CD14-positive monocyte (primary cell): ENCODE data around the gene SHISAL1. TPM values are rescaled to one million over a fixed set of nuclear protein-coding genes. Genes with fewer than 3 reads are reported as not detected.

Source experiments
- DNase-seq, 3 donors: peaks; one replicate each; pipeline ENCODE4 v3.0.0-alpha.2; 2011 to 2022
- H2AFZ ChIP-seq: 2 replicates; pipeline ENCODE4 v1.6.0; 2012; ENCODE audit warnings: mild to moderate bottlenecking, low read depth, low read length, inconsistent platforms; ENCODE audit not compliant: insufficient read depth, poor library complexity, severe bottlenecking
- H3K27ac ChIP-seq, 2 donors: 1 replicate in 1 of 2; 2 replicates in 1 of 2; pipeline ENCODE4 v1.5.1; 2012 to 2013; ENCODE audit warnings: low read length in 2 of 2, control low read depth in 1 of 2, inconsistent platforms in 1 of 2, low read depth in 1 of 2, mild to moderate bottlenecking in 1 of 2
- H3K27me3 ChIP-seq, 2 donors: one replicate each; pipeline versions ENCODE4 v1.6.0 to v1.6.1; 2011 to 2013; ENCODE audit warnings: low read length in 2 of 2; ENCODE audit not compliant: control insufficient read depth in 2 of 2, insufficient read depth in 2 of 2
- H3K36me3 ChIP-seq, 2 donors: replicated peaks in 1 of 2; 1 replicate in 1 of 2; 2 replicates in 1 of 2; pipeline versions ENCODE4 v1.5.1 to v1.6.1; 2012 to 2013; ENCODE audit warnings: low read length in 2 of 2, control low read depth in 1 of 2, inconsistent platforms in 1 of 2, mild to moderate bottlenecking in 1 of 2; ENCODE audit not compliant: insufficient read depth in 2 of 2, control insufficient read depth in 1 of 2
- H3K4me1 ChIP-seq, 2 donors: 1 replicate in 1 of 2; 2 replicates in 1 of 2; pipeline versions ENCODE4 v1.5.1 to v1.6.1; 2012 to 2013; ENCODE audit warnings: low read length in 2 of 2, control low read depth in 1 of 2, inconsistent platforms in 1 of 2, mild to moderate bottlenecking in 1 of 2, moderate library complexity in 1 of 2; ENCODE audit not compliant: insufficient read depth in 2 of 2, control insufficient read depth in 1 of 2
- H3K4me2 ChIP-seq: replicated peaks from 2 replicates; pipeline ENCODE3; 2012; ENCODE audit warnings: low read length, moderate library complexity, mild to moderate bottlenecking; ENCODE audit not compliant: poor library complexity, severe bottlenecking; ENCODE audit errors: extremely low read depth
- H3K4me3 ChIP-seq, 3 experiments: fragments of 200-600 bp in 1 of 3; sonication (generic) in 1 of 3; replicated peaks in 1 of 3; 1 replicate in 2 of 3; 2 replicates in 1 of 3; pipeline ENCODE4 v1.5.1; 2011 to 2013; ENCODE audit warnings: low read length in 3 of 3, mild to moderate bottlenecking in 3 of 3, control low read depth in 2 of 3, low read depth in 2 of 3, inconsistent platforms in 1 of 3, moderate library complexity in 1 of 3
- H3K79me2 ChIP-seq: 2 replicates; pipeline ENCODE4 v1.6.0; 2012; ENCODE audit warnings: mild to moderate bottlenecking, control low read depth, inconsistent platforms, low read length, moderate library complexity; ENCODE audit not compliant: insufficient read depth
- H3K9ac ChIP-seq: 2 replicates; pipeline ENCODE4 v1.6.0; 2017; ENCODE audit warnings: low read length, mild to moderate bottlenecking; ENCODE audit not compliant: insufficient read depth, poor library complexity, severe bottlenecking
- H3K9me3 ChIP-seq, 2 donors: replicated peaks in 1 of 2; 1 replicate in 1 of 2; 2 replicates in 1 of 2; pipeline versions ENCODE4 v1.5.1 to v1.6.1; 2012 to 2013; ENCODE audit warnings: low read length in 2 of 2, control low read depth in 1 of 2; ENCODE audit not compliant: control insufficient read depth in 1 of 2, insufficient read depth in 1 of 2
- H4K20me1 ChIP-seq: 2 replicates; pipeline ENCODE4 v1.6.0; 2012; ENCODE audit warnings: mild to moderate bottlenecking, low read length, control low read depth, moderate library complexity; ENCODE audit not compliant: insufficient read depth
- H3K27ac Mint-ChIP-seq, 7 donors: one replicate each; pipeline ENCODE4 v1.8.0; 2020; ENCODE audit warnings: mild to moderate bottlenecking in 7 of 7, mixed read lengths in 7 of 7, moderate library complexity in 6 of 7, inconsistent platforms in 2 of 7
- H3K27me3 Mint-ChIP-seq, 3 donors: one replicate each; pipeline ENCODE4 v1.8.0; 2021 to 2022; ENCODE audit warnings: low read depth in 3 of 3, mild to moderate bottlenecking in 3 of 3, mixed read lengths in 3 of 3, moderate library complexity in 3 of 3, inconsistent platforms in 1 of 3
- H3K36me3 Mint-ChIP-seq, 2 donors: one replicate each; pipeline ENCODE4 v1.8.0; 2020; ENCODE audit warnings: mixed read lengths in 2 of 2, inconsistent platforms in 1 of 2, mild to moderate bottlenecking in 1 of 2
- H3K4me1 Mint-ChIP-seq: one replicate; pipeline ENCODE4 v1.8.0; 2020; ENCODE audit warnings: mild to moderate bottlenecking, mixed read lengths
- H3K4me3 Mint-ChIP-seq, 2 donors: one replicate each; pipeline ENCODE4 v1.8.0; 2020; ENCODE audit warnings: mild to moderate bottlenecking in 2 of 2, mixed read lengths in 2 of 2, moderate library complexity in 1 of 2
- H3K9me3 Mint-ChIP-seq, 7 donors: one replicate each; pipeline ENCODE4 v1.8.0; 2020 to 2022; ENCODE audit warnings: mixed read lengths in 7 of 7, mild to moderate bottlenecking in 6 of 7, moderate library complexity in 6 of 7, inconsistent platforms in 2 of 7
- WGBS: methylation state at CpG from one replicate; pipeline ENCODE4 v1.1.5; 2013; ENCODE audit warnings: missing lambda C conversion rate; ENCODE audit not compliant: insufficient coverage; 5-methylcytosine and 5-hydroxymethylcytosine counted together
- intact Hi-C, 2 donors: fragments of 100-400 bp; cut with micrococcal nuclease; formaldehyde crosslinking; loops; one replicate each; pipeline versions ENCODE4 v1.15.0 to v1.15.1; 2023
- polyA plus RNA-seq, 3 donors: library from polyadenylated mRNA; depleted of rRNA in 1 of 3; unstranded in 2 of 3; stranded (reverse) in 1 of 3; fragments of 300-500 nt in 2 of 3; fragments of >200 nt in 1 of 3; fragmentation: Illumina TruSeq in 2 of 3; gene quantifications; 1 replicate in 2 of 3; 2 replicates in 1 of 3; pipeline ENCODE4 v1.2.3, GENCODE V29; 2012 to 2021
- TF ChIP-seq, protein P1 (sequence below): fragments of 200-600 bp; IDR thresholded peaks from one replicate; pipeline ENCODE4 v1.8.0; 2022; ENCODE audit warnings: antibody characterized with exemption, mild to moderate bottlenecking

Gene SHISAL1
- polyA plus RNA-seq, 3 donors = not detected

DNA sequence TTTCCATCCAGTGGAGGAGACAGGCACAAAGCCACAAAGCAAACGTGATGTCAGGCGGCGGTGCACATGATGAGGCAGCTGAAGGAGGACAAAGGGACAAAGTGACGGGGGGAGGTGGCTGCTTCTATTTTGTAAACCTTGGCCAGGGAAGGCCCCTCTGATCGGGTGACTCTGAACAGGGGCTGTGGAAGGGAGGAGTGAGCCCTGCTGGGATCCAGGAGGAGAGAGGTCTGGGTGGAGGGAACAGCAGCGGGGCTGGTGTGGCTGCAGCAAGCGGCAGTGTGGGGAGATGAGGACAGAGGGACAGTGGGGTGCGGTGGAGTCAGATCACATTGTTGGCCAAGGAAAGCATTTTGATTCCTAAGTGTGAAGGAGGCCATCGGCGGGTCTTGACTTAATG, 36.7 kb downstream of the SHISAL1 start:
- no peak for DNase-seq
- Mint-ChIP-seq H3K4me3 (no peak overlapping the region), H3K27me3 (peaks cover 10 to 20% (median 14%) of the 10 kb centered on the region in 3 donors), H3K36me3 (no peaks in the 10 kb centered on the region), H3K4me1 (no peaks in the 10 kb centered on the region), H3K9me3 (no peaks in the 10 kb centered on the region), H3K27ac (no peak overlapping the region)
- no peaks in the 10 kb centered on the region for H3K9me3 ChIP-seq
- intact Hi-C loops = no loop called here
- H3K9ac ChIP-seq = no peak overlapping the region
- H3K27me3 ChIP-seq = no peaks in the 10 kb centered on the region
- H3K4me3 ChIP-seq = no peak overlapping the region
- no peaks in the 10 kb centered on the region for H3K79me2 ChIP-seq
- no peaks in the 10 kb centered on the region for H3K4me1 ChIP-seq
- TF ChIP-seq, protein P1, sequence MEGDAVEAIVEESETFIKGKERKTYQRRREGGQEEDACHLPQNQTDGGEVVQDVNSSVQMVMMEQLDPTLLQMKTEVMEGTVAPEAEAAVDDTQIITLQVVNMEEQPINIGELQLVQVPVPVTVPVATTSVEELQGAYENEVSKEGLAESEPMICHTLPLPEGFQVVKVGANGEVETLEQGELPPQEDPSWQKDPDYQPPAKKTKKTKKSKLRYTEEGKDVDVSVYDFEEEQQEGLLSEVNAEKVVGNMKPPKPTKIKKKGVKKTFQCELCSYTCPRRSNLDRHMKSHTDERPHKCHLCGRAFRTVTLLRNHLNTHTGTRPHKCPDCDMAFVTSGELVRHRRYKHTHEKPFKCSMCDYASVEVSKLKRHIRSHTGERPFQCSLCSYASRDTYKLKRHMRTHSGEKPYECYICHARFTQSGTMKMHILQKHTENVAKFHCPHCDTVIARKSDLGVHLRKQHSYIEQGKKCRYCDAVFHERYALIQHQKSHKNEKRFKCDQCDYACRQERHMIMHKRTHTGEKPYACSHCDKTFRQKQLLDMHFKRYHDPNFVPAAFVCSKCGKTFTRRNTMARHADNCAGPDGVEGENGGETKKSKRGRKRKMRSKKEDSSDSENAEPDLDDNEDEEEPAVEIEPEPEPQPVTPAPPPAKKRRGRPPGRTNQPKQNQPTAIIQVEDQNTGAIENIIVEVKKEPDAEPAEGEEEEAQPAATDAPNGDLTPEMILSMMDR = no peak
- no peak overlapping the region for H3K4me2 ChIP-seq
- no peaks in the 10 kb centered on the region for H4K20me1 ChIP-seq
- H3K27ac ChIP-seq = no peak overlapping the region
- 88% methylated on average over 10 of the region's 10 CpGs for WGBS
- no peak overlapping the region for H2AFZ ChIP-seq
- no peaks in the 10 kb centered on the region for H3K36me3 ChIP-seq

DNA sequence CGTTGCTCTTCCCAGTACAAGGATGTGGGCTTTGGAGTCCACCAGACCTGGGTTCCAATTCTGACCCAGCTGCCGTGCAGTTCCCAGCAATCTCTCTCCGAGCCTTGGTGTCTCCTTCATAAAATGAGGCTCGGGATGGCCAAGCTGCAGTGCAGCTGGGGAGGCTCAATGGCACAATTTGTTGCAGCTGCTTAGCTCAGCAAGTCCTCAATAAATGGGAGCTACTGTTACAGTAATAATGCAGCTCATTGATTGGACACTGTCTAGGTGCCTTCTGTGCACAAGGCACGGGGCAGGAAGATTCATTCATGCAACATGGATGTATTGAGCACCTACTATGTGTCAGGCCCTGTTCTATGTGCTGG, 37.1 kb downstream of the SHISAL1 start:
- Mint-ChIP-seq H3K36me3 (no peaks in the 10 kb centered on the region), H3K4me1 (no peaks in the 10 kb centered on the region), H3K4me3 (no peak overlapping the region), H3K9me3 (no peaks in the 10 kb centered on the region), H3K27me3 (peaks cover 11 to 20% (median 14%) of the 10 kb centered on the region in 3 donors), H3K27ac (peak overlapping the region in 1 of 7 donors; percentile 60)
- Histone ChIP-seq H3K4me2 (no peak overlapping the region), H3K36me3 (no peaks in the 10 kb centered on the region), H3K4me1 (no peaks in the 10 kb centered on the region), H3K27ac (no peak overlapping the region), H3K9me3 (no peaks in the 10 kb centered on the region), H3K4me3 (no peak overlapping the region), H3K9ac (no peak overlapping the region), H3K27me3 (no peaks in the 10 kb centered on the region), H3K79me2 (no peaks in the 10 kb centered on the region), H2AFZ (no peak overlapping the region), H4K20me1 (no peaks in the 10 kb centered on the region)
- intact Hi-C loops = no loop called here
- no peak for DNase-seq
- TF ChIP-seq, protein P1 = no peak
- 85% methylated on average over 5 of the region's 5 CpGs for WGBS
